ENCODE data around the gene RELB.

- TF ChIP-seq, protein P1, sequence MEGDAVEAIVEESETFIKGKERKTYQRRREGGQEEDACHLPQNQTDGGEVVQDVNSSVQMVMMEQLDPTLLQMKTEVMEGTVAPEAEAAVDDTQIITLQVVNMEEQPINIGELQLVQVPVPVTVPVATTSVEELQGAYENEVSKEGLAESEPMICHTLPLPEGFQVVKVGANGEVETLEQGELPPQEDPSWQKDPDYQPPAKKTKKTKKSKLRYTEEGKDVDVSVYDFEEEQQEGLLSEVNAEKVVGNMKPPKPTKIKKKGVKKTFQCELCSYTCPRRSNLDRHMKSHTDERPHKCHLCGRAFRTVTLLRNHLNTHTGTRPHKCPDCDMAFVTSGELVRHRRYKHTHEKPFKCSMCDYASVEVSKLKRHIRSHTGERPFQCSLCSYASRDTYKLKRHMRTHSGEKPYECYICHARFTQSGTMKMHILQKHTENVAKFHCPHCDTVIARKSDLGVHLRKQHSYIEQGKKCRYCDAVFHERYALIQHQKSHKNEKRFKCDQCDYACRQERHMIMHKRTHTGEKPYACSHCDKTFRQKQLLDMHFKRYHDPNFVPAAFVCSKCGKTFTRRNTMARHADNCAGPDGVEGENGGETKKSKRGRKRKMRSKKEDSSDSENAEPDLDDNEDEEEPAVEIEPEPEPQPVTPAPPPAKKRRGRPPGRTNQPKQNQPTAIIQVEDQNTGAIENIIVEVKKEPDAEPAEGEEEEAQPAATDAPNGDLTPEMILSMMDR (conservative IDR thresholded peaks at IDR 0.05; ENCODE audit: low read depth, low read length), result no peak
- TF ChIP-seq POLR2A (IDR thresholded peaks at IDR 0.05; ENCODE audit: low read depth, low read length) (no peak), RCOR1 (IDR thresholded peaks at IDR 0.05; ENCODE audit: insufficient replicate concordance, low read length) (no peak), RFX5 (IDR thresholded peaks at IDR 0.05; ENCODE audit: low read depth, low read length) (no peak), MAFK (IDR thresholded peaks at IDR 0.05; ENCODE audit: low read depth, low read length) (no peak), NFE2L2 (IDR thresholded peaks at IDR 0.05; ENCODE audit: low read depth, low read length) (no peak), CEBPB (IDR thresholded peaks at IDR 0.05; ENCODE audit: low read depth, low read length) (no peak), RAD21 (IDR thresholded peaks at IDR 0.05; ENCODE audit: low read length) (no peak), MAZ (IDR thresholded peaks at IDR 0.05; ENCODE audit: borderline replicate concordance, low read depth, low read length) (no peak)
- TF ChIP-seq, protein P2, sequence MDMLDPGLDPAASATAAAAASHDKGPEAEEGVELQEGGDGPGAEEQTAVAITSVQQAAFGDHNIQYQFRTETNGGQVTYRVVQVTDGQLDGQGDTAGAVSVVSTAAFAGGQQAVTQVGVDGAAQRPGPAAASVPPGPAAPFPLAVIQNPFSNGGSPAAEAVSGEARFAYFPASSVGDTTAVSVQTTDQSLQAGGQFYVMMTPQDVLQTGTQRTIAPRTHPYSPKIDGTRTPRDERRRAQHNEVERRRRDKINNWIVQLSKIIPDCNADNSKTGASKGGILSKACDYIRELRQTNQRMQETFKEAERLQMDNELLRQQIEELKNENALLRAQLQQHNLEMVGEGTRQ (IDR thresholded peaks at IDR 0.05; ENCODE audit: low read depth, low read length), result no peak
These were observed 21.8 kb downstream of the RELB start for GRCh38 chr19:45023048-45023447.

Data from IMR-90 (cell line).